HL-60 (cell line): ENCODE data around the gene DOC2B.

Experiments
- DNase-seq, 2 experiments: peaks; one replicate each; pipeline ENCODE4 v3.0.0-alpha.2; 2010 to 2020; ENCODE audit warnings: low read depth in 1 of 2, low spot score in 1 of 2
- H3K27ac ChIP-seq: fragments of 250-450 bp; sonication (Bioruptor Pico); replicated peaks from 2 replicates; pipeline ENCODE4 v1.5.1; 2020; ENCODE audit warnings: mild to moderate bottlenecking, moderate library complexity
- H3K27me3 ChIP-seq: fragments of 250-450 bp; sonication (Bioruptor Pico); 2 replicates; pipeline ENCODE4 v1.5.1; 2021; ENCODE audit warnings: mild to moderate bottlenecking, moderate library complexity; ENCODE audit not compliant: insufficient read depth, poor library complexity, severe bottlenecking
- H3K4me3 ChIP-seq: replicated peaks from 2 replicates; pipeline ENCODE4 v1.5.1; 2011; ENCODE audit warnings: mild to moderate bottlenecking, control low read depth, low read length; ENCODE audit not compliant: insufficient read depth
- CTCF ChIP-seq: IDR thresholded peaks from one replicate; pipeline ENCODE4 v1.5.1; 2011; ENCODE audit warnings: low read length, control low read depth, inconsistent platforms; ENCODE audit not compliant: insufficient read depth
- GABPA ChIP-seq: IDR thresholded peaks from 2 replicates; pipeline ENCODE4 v1.6.1; 2012; ENCODE audit warnings: low read depth
- POLR2AphosphoS5 ChIP-seq: IDR thresholded peaks from 2 replicates; pipeline ENCODE4 v1.6.1; 2012; ENCODE audit warnings: low read depth
- REST ChIP-seq: IDR thresholded peaks from 2 replicates; pipeline ENCODE4 v1.6.1; 2012; ENCODE audit warnings: low read depth; ENCODE audit not compliant: insufficient replicate concordance
- SPI1 ChIP-seq: IDR thresholded peaks from 2 replicates; pipeline ENCODE4 v1.6.1; 2012; ENCODE audit warnings: low read depth, mild to moderate bottlenecking, borderline replicate concordance

The DOC2B gene

GRCh38 chr17:158379-158778 is 23.1 kb downstream of the DOC2B start:
- DNase-seq: no peak
- Histone ChIP-seq H3K27ac (no peak overlapping the region), H3K4me3 (no peak overlapping the region), H3K27me3 (no peaks in the 10 kb centered on the region)
- TF ChIP-seq POLR2AphosphoS5 (no peak), GABPA (no peak), SPI1 (no peak), REST (no peak), CTCF (no peak)

GRCh38 chr17:157901-158300 is 23.5 kb downstream of the DOC2B start:
- Histone ChIP-seq H3K4me3 (no peak overlapping the region), H3K27ac (no peak overlapping the region), H3K27me3 (no peaks in the 10 kb centered on the region)
- no peak for DNase-seq
- TF ChIP-seq GABPA (no peak), REST (no peak), SPI1 (no peak), POLR2AphosphoS5 (no peak), CTCF (no peak)

GRCh38 chr17:156946-157345 is 24.5 kb downstream of the DOC2B start:
- TF ChIP-seq GABPA: no peak
- TF ChIP-seq REST: no peak
- TF ChIP-seq SPI1: no peak
- TF ChIP-seq CTCF: no peak
- TF ChIP-seq POLR2AphosphoS5: no peak
- DNase-seq: no peak
- Histone ChIP-seq H3K4me3 (no peak overlapping the region), H3K27me3 (no peaks in the 10 kb centered on the region), H3K27ac (no peak overlapping the region)
